Amniotic stem cell (primary cell): ENCODE data around the gene H2BK1.

Experiments
- DNase-seq: peaks from one replicate; lab custom pipeline; 2025; lab: John Stamatoyannopoulos, UW

H2BK1 gene

DNA sequence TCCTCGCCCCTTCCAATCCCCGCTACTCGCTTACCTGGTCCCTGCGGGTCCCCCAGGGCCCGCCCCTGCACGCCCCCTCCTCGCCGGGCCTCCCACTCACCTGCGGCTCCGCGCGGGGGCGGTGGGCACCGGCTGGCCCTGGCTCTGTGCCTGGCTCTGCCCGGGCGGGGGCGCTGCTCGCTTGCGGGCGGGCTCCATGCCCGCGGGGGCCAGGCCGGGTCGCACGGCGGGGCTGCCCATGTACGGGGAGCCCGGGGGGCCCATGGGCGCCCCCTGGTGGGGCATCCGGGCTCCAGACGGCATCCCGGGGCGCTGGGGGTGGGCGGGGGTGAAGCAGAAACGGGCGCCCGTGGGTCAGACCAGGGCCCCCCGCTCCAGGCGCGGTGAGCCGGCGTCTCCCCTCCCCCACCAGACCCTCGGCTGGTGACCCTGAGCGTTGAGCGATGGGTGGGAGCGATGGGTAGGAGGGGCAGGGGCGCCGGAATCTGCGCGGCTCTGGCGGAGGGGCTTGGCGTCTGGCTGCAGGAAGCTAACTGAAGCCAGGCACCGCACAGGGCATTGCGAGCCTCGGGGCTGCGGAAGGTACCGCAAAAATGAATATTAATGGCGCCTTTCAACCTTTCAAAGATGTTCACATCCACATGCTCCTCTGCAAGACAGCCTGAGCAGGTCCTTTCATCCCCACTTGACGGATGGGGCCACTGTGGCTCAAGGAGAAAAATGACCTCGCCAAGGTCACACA lies 35.2 kb upstream of the H2BK1 start:
- DNase-seq, result peak; percentile 2

DNA sequence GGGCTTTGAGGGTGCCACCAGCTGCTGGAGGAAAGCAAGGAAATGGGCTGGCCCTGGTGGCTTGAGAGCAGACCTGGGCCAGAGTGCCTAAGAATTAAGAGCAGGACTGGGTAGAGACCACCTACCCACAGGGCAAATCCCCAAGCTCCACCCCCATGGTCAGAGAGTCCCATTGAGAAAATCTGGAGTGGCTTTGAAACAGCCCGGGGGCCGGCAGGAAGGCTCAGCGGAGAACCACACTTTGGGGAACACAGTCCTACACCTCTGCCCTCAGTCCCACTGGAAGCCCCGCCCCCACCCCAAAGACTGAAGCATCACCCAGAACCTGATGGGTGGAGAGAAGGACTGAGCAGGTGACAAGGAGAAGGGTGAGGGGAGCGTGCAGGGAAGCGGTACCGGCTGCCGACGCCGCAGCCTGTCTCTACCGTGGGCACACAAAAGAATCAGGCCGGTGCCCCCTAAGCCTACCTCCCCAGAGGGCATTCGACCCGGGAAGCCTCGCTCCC lies 34.6 kb upstream of the H2BK1 start:
- no peak for DNase-seq

DNA sequence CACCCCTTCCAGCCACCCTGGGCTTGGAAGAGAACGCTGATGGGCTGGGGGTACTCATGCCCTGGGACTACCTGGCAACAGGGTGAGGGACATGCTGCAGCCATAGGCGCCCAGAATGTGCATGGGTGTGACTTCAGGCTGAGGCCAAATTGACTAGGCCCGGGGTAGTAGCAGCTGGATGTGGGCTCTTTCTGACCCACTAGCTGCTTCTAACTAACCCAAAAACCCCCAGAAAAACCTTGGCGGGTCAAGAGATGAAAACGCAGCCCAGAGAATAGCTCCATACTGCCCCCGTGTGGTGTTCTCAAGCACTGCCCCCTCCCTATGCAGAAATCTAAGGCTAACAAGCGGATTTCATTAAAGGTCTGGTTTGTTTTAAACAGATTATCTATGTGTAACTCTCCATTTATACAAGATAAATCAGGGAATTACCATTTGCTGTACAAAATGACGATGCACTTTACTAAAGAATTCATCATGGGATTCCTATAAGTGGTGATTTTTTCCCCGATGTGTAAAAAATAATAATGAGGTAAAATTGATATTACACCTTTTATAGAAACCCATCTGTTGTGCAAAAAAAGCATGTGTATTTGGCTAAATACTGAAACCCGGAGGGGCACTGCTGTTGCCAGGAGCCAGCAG lies 34.0 kb upstream of the H2BK1 start:
- DNase-seq, result no peak

GRCh38 chr7:151243408-151244195 lies 33.3 kb upstream of the H2BK1 start:
- no peak for DNase-seq

DNA sequence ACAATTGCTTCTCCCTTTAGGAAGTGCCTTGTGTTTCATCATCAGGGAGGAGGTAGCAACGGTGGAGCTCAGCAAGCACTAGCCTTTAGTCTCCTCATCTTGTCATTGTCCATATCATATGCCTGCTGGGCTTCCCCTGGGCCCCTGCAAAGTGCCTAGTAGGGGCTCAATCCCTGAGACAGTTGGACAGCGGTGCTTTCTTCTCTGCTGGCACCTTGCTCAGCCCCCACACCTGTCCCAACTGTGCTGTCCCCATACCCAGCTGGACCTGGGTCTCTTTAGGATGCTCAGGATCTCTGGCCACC lies 32.7 kb upstream of the H2BK1 start:
- no peak for DNase-seq

DNA sequence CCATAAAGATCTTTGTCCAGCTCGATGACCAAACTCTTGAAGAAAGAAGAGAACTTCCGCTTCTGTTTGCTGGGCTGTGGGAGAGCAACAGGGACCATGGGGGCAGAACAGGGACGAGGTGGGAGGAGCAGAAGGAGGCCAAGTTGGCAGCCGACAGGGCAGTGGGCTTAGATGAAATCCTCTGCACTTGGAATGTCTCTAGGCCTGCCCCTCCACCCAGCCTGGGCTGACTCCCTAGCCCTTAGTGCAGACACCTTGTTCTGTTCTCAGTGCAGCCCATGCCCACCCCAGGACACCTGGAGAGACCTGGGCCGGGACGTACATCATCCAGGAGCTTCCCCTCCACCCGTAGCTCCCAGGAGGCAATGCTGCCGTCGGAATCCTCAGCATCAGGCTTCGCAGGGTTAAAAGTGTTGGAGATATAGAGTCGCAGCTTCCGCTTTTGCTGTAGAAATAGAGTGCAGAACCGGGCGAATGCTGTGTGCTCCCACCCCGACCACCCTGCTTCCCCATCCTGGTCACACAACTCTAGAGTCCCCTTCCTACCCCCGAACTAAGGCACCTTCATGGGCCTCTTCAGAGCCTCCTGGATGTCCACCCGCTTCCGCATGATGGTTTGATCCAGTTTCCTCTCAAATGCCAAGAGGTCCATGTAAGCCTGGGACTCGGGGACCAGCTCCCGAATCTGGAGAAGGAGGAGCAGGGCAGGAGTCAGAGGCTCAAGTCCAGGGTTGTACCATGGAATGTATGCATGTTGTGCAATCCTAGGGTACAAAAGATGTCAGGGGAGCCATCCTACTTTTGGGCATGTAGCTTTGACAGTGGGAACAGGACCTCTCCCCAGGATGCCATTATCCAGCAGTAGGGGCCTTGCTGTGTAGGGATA lies 32.1 kb upstream of the H2BK1 start:
- no peak for DNase-seq

DNA sequence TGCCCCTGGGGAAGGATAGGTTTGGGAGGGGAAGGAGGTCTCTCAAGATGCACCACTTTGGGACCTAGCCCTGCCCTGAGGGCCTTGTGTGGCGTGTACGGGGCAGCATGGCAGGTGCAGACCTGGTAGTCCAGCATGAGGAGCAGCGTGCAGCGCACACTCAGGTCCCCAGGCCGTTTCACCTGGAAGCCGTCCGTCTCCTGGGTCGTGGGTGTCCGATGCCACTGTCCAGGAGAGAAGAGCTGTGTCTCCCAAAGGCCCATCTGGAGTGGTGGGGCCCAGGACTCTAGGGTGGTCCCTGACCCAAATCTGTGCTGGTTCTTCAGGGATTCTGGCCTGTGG lies 31.4 kb upstream of the H2BK1 start:
- DNase-seq, result no peak

DNA sequence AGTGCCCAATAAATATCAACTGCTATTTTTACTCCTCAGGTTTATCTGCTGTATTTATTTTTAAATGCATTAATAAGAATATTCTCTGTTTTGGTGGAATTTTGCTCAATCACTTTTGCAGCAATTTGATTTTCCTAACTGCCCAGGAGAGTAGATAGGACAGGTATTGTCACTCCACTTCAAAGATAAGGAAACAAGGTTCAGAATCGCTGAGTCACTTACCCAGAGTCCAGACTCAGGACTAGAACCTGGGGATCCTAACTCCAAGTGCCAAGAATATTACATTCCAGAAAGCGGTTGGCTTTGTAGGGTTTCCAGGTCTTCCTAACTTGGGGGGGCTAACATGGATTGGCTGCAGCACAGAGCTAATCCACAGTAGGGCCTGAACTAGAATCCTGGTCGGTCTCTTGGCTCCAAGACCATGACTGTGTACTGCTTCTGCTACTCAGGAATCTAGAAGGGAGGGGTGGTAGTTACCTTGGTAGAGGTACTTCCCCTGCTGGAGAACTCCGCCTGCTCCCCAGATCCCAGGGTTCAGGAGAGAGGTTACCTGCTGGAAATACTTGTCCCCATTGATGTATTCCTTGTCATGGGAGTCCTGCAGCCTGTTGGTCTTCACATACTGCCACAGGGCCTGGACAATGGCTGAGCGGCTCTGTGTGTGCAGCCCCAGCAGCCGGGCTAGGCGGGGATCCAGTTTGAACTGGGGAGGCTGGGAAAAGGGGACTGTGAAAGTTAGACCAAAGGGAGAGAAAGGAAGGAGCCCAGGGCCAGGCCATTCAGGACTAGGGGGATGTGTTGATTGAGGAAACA lies 30.9 kb upstream of the H2BK1 start:
- no peak for DNase-seq

GRCh38 chr7:151240536-151240935 lies 30.2 kb upstream of the H2BK1 start:
- no peak for DNase-seq

DNA sequence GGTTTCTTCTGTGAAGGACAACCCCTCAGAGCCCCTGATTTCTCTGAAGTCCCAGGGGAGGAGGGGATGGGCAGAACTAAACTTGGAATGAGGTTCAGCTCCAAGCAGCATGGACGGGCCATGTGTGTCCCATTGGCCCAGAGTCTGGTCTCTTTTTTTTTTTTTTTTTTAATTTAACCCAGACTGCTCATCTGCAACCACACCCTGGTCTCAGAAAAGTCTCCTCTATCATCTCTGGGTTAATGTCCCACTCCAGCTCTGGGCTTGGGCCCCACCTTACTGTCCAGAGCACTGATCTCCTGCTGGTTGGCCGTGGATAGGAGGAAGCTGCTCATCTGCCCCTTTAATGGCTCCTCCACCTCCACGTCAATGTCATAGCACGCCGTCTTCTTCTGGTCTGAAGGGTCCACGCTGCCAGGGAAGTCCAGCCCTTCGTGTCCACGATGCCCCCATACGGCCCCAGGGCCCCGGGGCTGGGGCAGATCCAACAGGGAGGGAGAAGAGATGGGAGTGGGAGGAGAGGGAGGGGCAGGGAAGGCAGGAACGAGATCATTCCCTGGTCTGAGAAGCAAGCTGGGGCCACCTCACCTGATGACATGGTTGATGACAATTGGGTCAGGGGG lies 29.7 kb upstream of the H2BK1 start:
- no peak for DNase-seq

- DNase-seq, result no peak
Observed at GRCh38 chr7:151238924-151239836, 28.9 kb upstream of the H2BK1 start.

DNA sequence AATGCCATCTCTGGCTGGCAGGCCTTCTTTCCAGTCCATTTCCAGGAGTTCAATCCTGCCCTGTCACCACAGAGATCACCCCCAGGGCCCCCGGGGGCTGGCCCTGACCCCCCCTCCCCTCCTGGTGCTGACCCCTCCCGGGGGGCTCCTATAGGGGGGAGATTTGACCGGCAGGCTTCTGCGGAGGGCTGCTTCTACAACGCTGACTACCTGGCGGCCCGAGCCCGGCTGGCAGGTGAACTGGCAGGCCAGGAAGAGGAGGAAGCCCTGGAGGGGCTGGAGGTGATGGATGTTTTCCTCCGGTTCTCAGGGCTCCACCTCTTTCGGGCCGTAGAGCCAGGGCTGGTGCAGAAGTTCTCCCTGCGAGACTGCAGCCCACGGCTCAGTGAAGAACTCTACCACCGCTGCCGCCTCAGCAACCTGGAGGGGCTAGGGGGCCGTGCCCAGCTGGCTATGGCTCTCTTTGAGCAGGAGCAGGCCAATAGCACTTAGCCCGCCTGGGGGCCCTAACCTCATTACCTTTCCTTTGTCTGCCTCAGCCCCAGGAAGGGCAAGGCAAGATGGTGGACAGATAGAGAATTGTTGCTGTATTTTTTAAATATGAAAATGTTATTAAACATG lies 28.0 kb upstream of the H2BK1 start:
- no peak for DNase-seq

- DNase-seq, result no peak
Observed at GRCh38 chr7:151237244-151238189, 27.2 kb upstream of the H2BK1 start.

DNA sequence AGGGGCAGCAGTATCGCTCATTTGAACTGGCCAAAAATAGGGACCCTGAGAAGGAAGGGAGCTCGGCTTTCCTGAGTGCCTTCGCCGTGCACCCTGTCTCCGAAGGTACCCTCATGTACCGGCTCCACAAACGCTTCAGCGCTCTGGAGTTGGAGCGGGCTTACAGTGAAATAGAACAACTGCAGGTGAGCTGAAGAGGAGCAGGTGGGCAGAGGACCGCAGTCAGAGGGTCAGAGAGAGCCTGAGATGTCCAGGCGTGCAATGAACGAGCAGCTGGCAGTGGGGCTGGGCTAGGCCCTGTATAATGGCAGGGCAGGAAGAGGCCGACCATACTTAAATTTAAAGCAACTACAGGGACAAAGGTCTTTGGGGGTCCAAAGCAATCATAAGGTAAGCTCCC lies 26.1 kb upstream of the H2BK1 start:
- no peak for DNase-seq

DNA sequence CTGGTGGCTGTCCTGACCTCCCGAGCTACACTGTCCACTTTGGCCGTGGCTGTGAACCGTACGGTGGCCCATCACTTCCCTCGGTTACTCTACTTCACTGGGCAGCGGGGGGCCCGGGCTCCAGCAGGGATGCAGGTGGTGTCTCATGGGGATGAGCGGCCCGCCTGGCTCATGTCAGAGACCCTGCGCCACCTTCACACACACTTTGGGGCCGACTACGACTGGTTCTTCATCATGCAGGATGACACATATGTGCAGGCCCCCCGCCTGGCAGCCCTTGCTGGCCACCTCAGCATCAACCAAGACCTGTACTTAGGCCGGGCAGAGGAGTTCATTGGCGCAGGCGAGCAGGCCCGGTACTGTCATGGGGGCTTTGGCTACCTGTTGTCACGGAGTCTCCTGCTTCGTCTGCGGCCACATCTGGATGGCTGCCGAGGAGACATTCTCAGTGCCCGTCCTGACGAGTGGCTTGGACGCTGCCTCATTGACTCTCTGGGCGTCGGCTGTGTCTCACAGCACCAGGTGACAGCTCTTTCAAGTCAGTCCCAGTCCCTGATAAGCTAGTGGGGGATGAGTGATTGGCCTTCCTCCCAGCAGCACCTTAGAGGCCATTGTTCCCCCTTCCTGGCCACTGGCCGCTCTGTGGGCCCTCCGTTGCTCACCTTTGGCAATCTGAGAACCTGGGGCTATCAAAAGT lies 25.0 kb upstream of the H2BK1 start:
- DNase-seq, result no peak

- no peak for DNase-seq
Observed at GRCh38 chr7:151233804-151234203, 23.5 kb upstream of the H2BK1 start.

GRCh38 chr7:151232917-151233701 lies 22.8 kb upstream of the H2BK1 start:
- peak; percentile 66 for DNase-seq
